Activated CD8-positive, alpha-beta memory T cell treated with anti-CD3 and anti-CD28 coated beads, Interleukin-2, amount 50 U/mL, for 24 hours (primary cell): ENCODE data around the gene MYO5C.
A peak's percentile ranks its signal among the peaks of the same experiment; 100 is the strongest.

Experiments
- DNase-seq: peaks from one replicate; pipeline ENCODE4 v3.0.0-alpha.2; 2020; ENCODE audit errors: extremely low read depth

Gene MYO5C

GRCh38 chr15:52280326-52281084 lies 15.1 kb downstream of the MYO5C start:
- DNase-seq, result no peak

DNA sequence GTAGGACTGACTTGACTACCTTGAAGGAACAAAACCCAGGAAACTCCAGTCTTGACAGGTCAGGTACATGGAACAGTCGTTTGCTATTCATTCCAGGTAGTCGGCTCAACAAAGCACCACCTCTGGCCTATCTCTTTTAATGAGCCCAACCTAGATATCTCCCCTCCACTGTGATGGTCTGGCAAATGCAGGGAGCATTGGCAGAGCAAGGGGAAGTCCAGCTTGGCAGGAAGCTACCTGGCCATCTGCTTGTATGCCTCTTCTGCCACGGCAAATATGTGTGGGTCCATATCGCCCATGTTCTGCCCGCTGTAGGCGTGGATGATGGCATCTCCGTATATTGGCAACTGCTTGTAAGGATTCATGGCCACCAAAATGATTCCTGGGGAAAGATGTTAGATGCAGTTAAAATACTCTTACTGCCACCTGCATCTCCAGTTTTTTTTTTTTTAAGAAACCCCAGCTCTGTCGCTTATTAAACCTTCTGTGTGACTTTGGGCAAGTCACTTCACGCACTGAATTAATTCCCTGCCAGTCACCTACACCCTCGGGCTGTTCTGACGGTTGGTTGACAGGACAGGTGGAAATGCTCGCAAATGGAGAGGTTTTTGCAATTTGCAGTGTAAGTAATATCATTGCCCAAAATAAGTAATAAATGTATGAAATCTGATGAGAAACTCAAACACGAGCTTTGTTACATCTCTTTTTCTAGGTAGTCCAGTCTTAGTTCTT lies 16.8 kb downstream of the MYO5C start:
- DNase-seq, result no peak

DNA sequence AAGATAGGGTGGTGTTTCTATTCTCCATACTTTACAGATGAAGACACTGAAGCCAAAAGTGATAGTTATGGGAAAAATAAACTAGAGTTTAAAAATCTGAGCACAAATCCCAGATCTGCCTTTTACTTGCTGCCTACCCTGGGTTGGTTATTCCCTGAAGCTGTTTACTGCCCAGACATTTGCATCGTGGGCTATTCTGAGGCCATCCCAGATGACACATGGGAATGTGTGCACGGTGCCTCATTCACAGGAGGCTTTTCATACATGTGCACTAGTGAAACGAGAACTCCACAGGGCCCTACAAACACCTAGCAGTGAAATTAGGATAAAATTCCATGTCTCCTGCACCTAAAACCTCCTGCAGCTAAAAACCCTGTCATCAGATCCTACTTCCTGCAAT lies 17.5 kb downstream of the MYO5C start:
- no peak for DNase-seq

DNA sequence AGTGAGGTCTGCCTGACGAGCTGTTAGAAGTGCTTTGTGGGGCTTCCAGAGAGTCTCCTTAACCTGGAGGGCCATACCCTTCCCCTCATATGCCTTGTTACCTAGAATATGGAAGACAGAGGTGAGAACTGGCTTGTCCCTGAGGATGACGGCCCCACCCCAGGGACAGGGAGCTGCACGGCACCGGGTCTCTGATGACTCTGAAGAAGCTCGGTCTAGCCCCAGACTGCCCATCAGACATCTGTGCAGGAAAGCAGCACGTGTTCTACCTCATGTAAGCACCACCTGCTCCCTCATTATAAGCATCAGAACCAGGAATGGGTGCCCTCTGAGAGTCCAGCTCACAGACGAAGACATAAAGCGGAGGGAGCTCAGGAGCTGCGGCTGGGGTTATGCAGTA lies 18.0 kb downstream of the MYO5C start:
- no peak for DNase-seq

DNA sequence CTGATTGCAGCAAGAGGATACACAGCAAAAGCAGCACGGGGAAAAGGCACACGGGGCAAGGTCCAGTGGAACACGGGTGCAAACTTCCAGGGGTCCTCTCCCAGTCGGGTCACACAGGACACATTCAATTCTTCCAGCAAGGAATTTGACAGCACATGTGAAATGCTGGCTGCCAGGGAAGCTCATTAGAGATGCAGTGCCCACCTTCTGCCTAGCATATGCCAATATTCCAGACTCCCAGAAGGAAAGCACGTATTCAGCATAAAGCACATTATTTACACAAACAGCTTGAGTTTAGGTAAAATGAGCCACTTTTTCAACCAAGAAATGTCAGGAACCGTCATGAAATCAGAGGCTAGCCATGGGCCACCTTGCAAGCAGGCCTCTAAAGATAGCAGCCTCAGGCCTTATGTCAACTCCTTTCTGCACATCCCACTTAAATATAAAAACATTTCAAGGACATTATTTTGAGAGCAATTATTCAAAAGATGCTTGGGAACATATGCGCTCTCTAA lies 19.3 kb downstream of the MYO5C start:
- DNase-seq, result no peak

GRCh38 chr15:52263563-52264282 lies 31.9 kb downstream of the MYO5C start:
- DNase-seq, result no peak

GRCh38 chr15:52262364-52262763 lies 33.2 kb downstream of the MYO5C start:
- no peak for DNase-seq

GRCh38 chr15:52261498-52262242 lies 33.9 kb downstream of the MYO5C start:
- DNase-seq, result peak; percentile 29

GRCh38 chr15:52261026-52261425 lies 34.6 kb downstream of the MYO5C start:
- no peak for DNase-seq

DNA sequence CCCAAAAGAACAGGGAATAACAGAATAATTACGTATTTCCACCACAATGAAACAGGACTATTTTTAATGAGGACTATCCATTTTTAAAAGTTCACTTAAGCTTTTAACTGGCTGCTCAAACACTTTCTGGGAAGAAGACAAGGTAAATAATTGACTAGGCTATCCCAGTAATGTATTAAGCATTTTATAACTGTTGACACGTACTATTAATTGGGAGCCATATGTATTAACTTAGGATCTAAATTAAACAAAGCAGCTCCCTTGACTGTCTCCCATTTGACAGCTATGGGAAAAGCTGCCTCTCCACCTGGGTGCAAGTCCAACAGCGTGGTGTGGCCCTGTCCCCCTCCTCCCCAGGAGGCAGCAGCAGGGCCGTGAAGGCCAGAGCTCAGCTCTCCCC lies 36.1 kb downstream of the MYO5C start:
- no peak for DNase-seq

- DNase-seq, result no peak
These were observed 37.1 kb downstream of the MYO5C start for GRCh38 chr15:52258461-52258860.

GRCh38 chr15:52257734-52258062 lies 37.9 kb downstream of the MYO5C start:
- no peak for DNase-seq

GRCh38 chr15:52256930-52257733 lies 38.5 kb downstream of the MYO5C start:
- DNase-seq, result no peak

GRCh38 chr15:52256366-52256765 lies 39.2 kb downstream of the MYO5C start:
- peak; percentile 44 for DNase-seq

GRCh38 chr15:52255935-52256334 lies 39.7 kb downstream of the MYO5C start:
- no peak for DNase-seq

GRCh38 chr15:52255008-52255407 lies 40.6 kb downstream of the MYO5C start:
- DNase-seq, result no peak

- no peak for DNase-seq
These were observed 41.2 kb downstream of the MYO5C start for GRCh38 chr15:52254391-52254790.

GRCh38 chr15:52252781-52253180 lies 42.8 kb downstream of the MYO5C start:
- no peak for DNase-seq

DNA sequence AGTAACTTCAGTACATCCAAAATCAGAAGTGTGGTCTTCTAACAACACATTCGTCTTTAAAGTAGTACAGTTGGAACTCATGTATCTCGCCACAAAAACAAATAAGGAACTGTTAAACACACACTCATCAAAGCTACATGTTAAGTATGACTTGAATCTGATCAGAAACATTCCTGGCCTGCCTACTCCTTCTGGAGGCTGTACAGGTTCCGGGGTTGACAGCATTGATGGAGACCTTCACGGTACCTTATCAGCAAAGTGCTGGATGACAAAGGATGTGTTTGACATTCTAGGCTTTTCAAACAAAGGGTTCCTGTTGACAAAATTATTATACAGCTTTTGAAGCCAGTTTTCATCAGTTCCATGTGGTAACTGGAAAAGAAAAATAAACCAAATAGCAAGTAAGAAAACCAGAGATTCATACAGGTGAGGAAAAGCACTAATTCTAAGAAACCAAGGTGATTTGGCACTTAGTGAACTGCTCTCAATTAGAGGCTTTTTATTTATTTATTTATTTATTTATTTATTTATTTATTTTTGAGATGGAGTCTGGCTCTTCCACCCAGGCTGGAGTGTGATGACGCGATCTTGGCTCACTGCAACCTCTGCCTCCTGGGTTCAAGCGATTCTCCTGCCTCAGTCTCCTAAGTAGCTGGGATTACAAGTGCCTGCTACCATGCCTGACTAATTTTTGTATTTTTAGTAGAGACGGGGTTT lies 44.3 kb downstream of the MYO5C start:
- DNase-seq, result no peak

GRCh38 chr15:52247461-52247860 lies 48.1 kb downstream of the MYO5C start:
- DNase-seq, result no peak
